ENCODE data around the gene GPC6. TPM values are rescaled to one million over a fixed set of nuclear protein-coding genes. Genes with fewer than 3 reads are reported as not detected.

Gene GPC6
- total RNA-seq, 1 donor, result 77.8 TPM

- no peak for DNase-seq (ENCODE audit: insufficient read length, low spot score, missing footprints)
- no peaks in the 10 kb centered on the region for H4K20me1 ChIP-seq (ENCODE audit: insufficient read depth, low read length)
- no peak overlapping the region for H3K27ac ChIP-seq (ENCODE audit: low read depth, low read length)
- no peaks in the 10 kb centered on the region for H3K27me3 ChIP-seq (ENCODE audit: insufficient read depth, low read length)
- H3K4me3 ChIP-seq (ENCODE audit: insufficient read depth, low read length), result no peak overlapping the region
- H3K79me2 ChIP-seq (ENCODE audit: insufficient read depth, low read length), result no peaks in the 10 kb centered on the region
- no peak overlapping the region for H3K4me2 ChIP-seq (ENCODE audit: insufficient read depth, low read length)
- H2AFZ ChIP-seq (ENCODE audit: low read length), result no peak overlapping the region
- peaks cover 43% of the 10 kb centered on the region for H3K4me1 ChIP-seq (ENCODE audit: insufficient read depth, low read length)
- H3K36me3 ChIP-seq (ENCODE audit: insufficient read depth, low read length), result no peaks in the 10 kb centered on the region
- H3K9me3 ChIP-seq (ENCODE audit: low read depth, low read length), result no peaks in the 10 kb centered on the region
- TF ChIP-seq CTCF (IDR thresholded peaks at IDR 0.05; ENCODE audit: extremely low read depth, low read depth, low read length), result no peak
These were observed 1100.7 kb downstream of the GPC6 start for GRCh38 chr13:94327318-94327717.

GRCh38 chr13:94328381-94329041 lies 1101.9 kb downstream of the GPC6 start:
- Histone ChIP-seq H3K27ac (ENCODE audit: low read depth, low read length) (peak overlapping the region; percentile 79), H4K20me1 (ENCODE audit: insufficient read depth, low read length) (no peaks in the 10 kb centered on the region), H3K9me3 (ENCODE audit: low read depth, low read length) (no peaks in the 10 kb centered on the region), H2AFZ (ENCODE audit: low read length) (peak overlapping the region; percentile 58), H3K36me3 (ENCODE audit: insufficient read depth, low read length) (no peaks in the 10 kb centered on the region), H3K4me1 (ENCODE audit: insufficient read depth, low read length) (peaks cover 43% of the 10 kb centered on the region), H3K4me3 (ENCODE audit: insufficient read depth, low read length) (no peak overlapping the region), H3K4me2 (ENCODE audit: insufficient read depth, low read length) (peak overlapping the region; percentile 82), H3K27me3 (ENCODE audit: insufficient read depth, low read length) (no peaks in the 10 kb centered on the region), H3K79me2 (ENCODE audit: insufficient read depth, low read length) (no peaks in the 10 kb centered on the region)
- DNase-seq (ENCODE audit: insufficient read length, low spot score, missing footprints), result no peak
- TF ChIP-seq CTCF (IDR thresholded peaks at IDR 0.05; ENCODE audit: extremely low read depth, low read depth, low read length), result no peak

GRCh38 chr13:94329277-94329676 lies 1102.7 kb downstream of the GPC6 start:
- H3K4me1 ChIP-seq (ENCODE audit: insufficient read depth, low read length), result peaks cover 43% of the 10 kb centered on the region
- H3K4me2 ChIP-seq (ENCODE audit: insufficient read depth, low read length), result peak overlapping the region; percentile 82
- H3K36me3 ChIP-seq (ENCODE audit: insufficient read depth, low read length), result no peaks in the 10 kb centered on the region
- DNase-seq (ENCODE audit: insufficient read length, low spot score, missing footprints), result peak; percentile 60
- H3K79me2 ChIP-seq (ENCODE audit: insufficient read depth, low read length), result no peaks in the 10 kb centered on the region
- no peaks in the 10 kb centered on the region for H3K27me3 ChIP-seq (ENCODE audit: insufficient read depth, low read length)
- H3K4me3 ChIP-seq (ENCODE audit: insufficient read depth, low read length), result peak overlapping the region; percentile 50
- no peak for TF ChIP-seq CTCF (IDR thresholded peaks at IDR 0.05; ENCODE audit: extremely low read depth, low read depth, low read length)
- peak overlapping the region; percentile 58 for H2AFZ ChIP-seq (ENCODE audit: low read length)
- no peaks in the 10 kb centered on the region for H4K20me1 ChIP-seq (ENCODE audit: insufficient read depth, low read length)
- H3K27ac ChIP-seq (ENCODE audit: low read depth, low read length), result peak overlapping the region; percentile 79
- H3K9me3 ChIP-seq (ENCODE audit: low read depth, low read length), result no peaks in the 10 kb centered on the region

- Histone ChIP-seq H3K79me2 (ENCODE audit: insufficient read depth, low read length) (no peaks in the 10 kb centered on the region), H3K27ac (ENCODE audit: low read depth, low read length) (peak overlapping the region; percentile 79), H2AFZ (ENCODE audit: low read length) (peak overlapping the region; percentile 58), H3K4me3 (ENCODE audit: insufficient read depth, low read length) (peak overlapping the region; percentile 50), H3K4me2 (ENCODE audit: insufficient read depth, low read length) (peak overlapping the region; percentile 82), H3K27me3 (ENCODE audit: insufficient read depth, low read length) (no peaks in the 10 kb centered on the region), H3K36me3 (ENCODE audit: insufficient read depth, low read length) (no peaks in the 10 kb centered on the region), H3K4me1 (ENCODE audit: insufficient read depth, low read length) (peaks cover 37% of the 10 kb centered on the region), H3K9me3 (ENCODE audit: low read depth, low read length) (no peaks in the 10 kb centered on the region), H4K20me1 (ENCODE audit: insufficient read depth, low read length) (no peaks in the 10 kb centered on the region)
- DNase-seq (ENCODE audit: insufficient read length, low spot score, missing footprints), result peak; percentile 57
- no peak for TF ChIP-seq CTCF (IDR thresholded peaks at IDR 0.05; ENCODE audit: extremely low read depth, low read depth, low read length)
These were observed 1103.3 kb downstream of the GPC6 start for GRCh38 chr13:94329754-94330551.

All from osteoblast (primary cell).